Heart right ventricle (tissue), 16 donors: ENCODE measurements around the gene LDHA. TPM values are rescaled to one million over a fixed set of nuclear protein-coding genes. Genes with fewer than 3 reads are reported as not detected.

Experiments used
- ATAC-seq, 8 donors: fragments of 200-7000 bp; cut with Tn5 transposase; one replicate each; pipeline ENCODE4 v1.9.1; 2020; ENCODE audit warnings: mild to moderate bottlenecking in 8 of 8, moderate library complexity in 8 of 8, moderate number of reproducible peaks in 1 of 8
- DNase-seq, 2 donors: peaks; one replicate each; pipeline ENCODE4 v3.0.0-alpha.2; 2020
- H3K27ac ChIP-seq, 10 donors: fragments of 200-600 bp; sonication (generic) in 2 of 10; one replicate each; pipeline versions ENCODE4 v1.5.0 to v1.8.0; 2020 to 2022; ENCODE audit warnings: mild to moderate bottlenecking in 3 of 10
- H3K27me3 ChIP-seq, 7 donors: fragments of 200-600 bp; one replicate each; pipeline ENCODE4 v1.8.0; 2021 to 2022; ENCODE audit warnings: mild to moderate bottlenecking in 2 of 7
- H3K36me3 ChIP-seq, 9 donors: fragments of 200-600 bp; sonication (generic) in 1 of 9; one replicate each; pipeline versions ENCODE4 v1.5.0 to v1.8.0; 2020 to 2022; ENCODE audit warnings: mild to moderate bottlenecking in 2 of 9
- H3K4me1 ChIP-seq, 9 donors: fragments of 200-600 bp; sonication (generic) in 1 of 9; one replicate each; pipeline versions ENCODE4 v1.5.0 to v1.8.0; 2020 to 2022; ENCODE audit warnings: mild to moderate bottlenecking in 4 of 9
- H3K4me3 ChIP-seq, 10 donors: fragments of 200-600 bp; sonication (generic) in 2 of 10; one replicate each; pipeline versions ENCODE4 v1.5.0 to v1.8.0; 2020 to 2022; ENCODE audit warnings: mild to moderate bottlenecking in 7 of 10, moderate library complexity in 2 of 10
- H3K9me3 ChIP-seq, 11 donors: fragments of 200-600 bp in 10 of 11; sonication (generic) in 2 of 11; one replicate each; pipeline versions ENCODE4 v1.5.0 to v1.8.0; 2013 to 2022; ENCODE audit warnings: mild to moderate bottlenecking in 2 of 11, control low read depth in 1 of 11, moderate library complexity in 1 of 11
- CTCF ChIP-seq, 9 donors: fragments of 200-600 bp; sonication (generic) in 2 of 9; IDR thresholded peaks; one replicate each; pipeline versions ENCODE4 v1.5.0 to v1.8.0; 2021 to 2022; ENCODE audit warnings: antibody characterized with exemption in 9 of 9, mild to moderate bottlenecking in 5 of 9, moderate library complexity in 1 of 9
- WGBS, 2 donors: extraction: QIAGEN DNeasy Blood & Tissue Kit; methylation state at CpG; one replicate each; pipeline ENCODE4 v1.1.7; 2013; ENCODE audit warnings: inconsistent platforms in 1 of 2; 5-methylcytosine and 5-hydroxymethylcytosine counted together
- intact Hi-C, 10 donors: fragments of 100-400 bp; cut with DNase I; formaldehyde crosslinking; loops; one replicate each; pipeline versions ENCODE4 v1.11.1 to v1.14.2; 2022
- long read RNA-seq, 3 donors: library from polyadenylated mRNA; unstranded; transcript quantifications; one replicate each; pipeline ENCODE4 v2.0.0, GENCODE V29; 2020 to 2021
- polyA plus RNA-seq, 2 donors: library from polyadenylated mRNA; stranded (reverse); fragments of 200-250 nt; gene quantifications; one replicate each; pipeline ENCODE4 v1.2.3, GENCODE V29; 2013
- total RNA-seq, 10 donors: library from RNA; stranded (reverse); fragmentation: NEBNext Ultra II Directional in 3 of 10; extraction: Animal tissue kit (Norgen Biotek cat#: 25700) in 3 of 10; gene quantifications; one replicate each; pipeline versions ENCODE4 v1.2.1 to v1.2.4, GENCODE V29; 2021 to 2023
- donor health status: Arrhythmogenic right ventricular cardiomyopathy.
- donor health status: ischemic (EF 13 %, LVEDD 7.1; RV severe dilation, severe dysfunction).
- donor health status: healthy with polysubstance abuse.
- donor health status: DM: no; HTN: yes; CAD: no.
- donor health status: DM: no; HTN: no; CAD: no.
- donor health status: ischemic (EF 25% LVEDD 6.9; RV normal size, moderate dysfunction).
- donor health status: ischemic (EF 25% LVEDD 5.7; RV mildly dilated, moderate dysfunction).
- donor health status: healthy.
- donor health status: DM: yes; HTN: yes; CAD: no.
- donor health status: Ischemic cardiomyopathy.
- donor health status: ischemic (EF 35%, LVEDD 5.7; RV mildly dilated, moderate dysfunction).
- donor health status: nonischemic (EF 11% LVEDD 7.7; RV severe dilation, severe dysfunction).
- donor health status: DM: yes; HTN: yes; CAD: no.
- donor health status: PGD.
- donor health status: ischemic (EF 29% LVEDD 5.4; RV normal size, mild dysfunction).
- donor health status: nonischemic (EF 23%, LVEDD 6.1; RV moderate dilation, normal function).

The LDHA gene
- total RNA-seq (100 to 1,000 TPM; 165 to 918 (median 298) TPM), polyA plus RNA-seq (100 to 1,000 TPM; 121 to 840 TPM)
- long read RNA-seq, donor 1, transcript LDHA-205 (8 exons, 2,416 nt) = major isoform, 306 of 354 reads
- long read RNA-seq, donor 1, transcript LDHA-202 (5 exons, 2,169 nt) = minor isoform, 23 of 354 reads
- long read RNA-seq, donor 1, transcript LDHA-220 (7 exons, 1,288 nt) = minor isoform, 5 of 354 reads
- long read RNA-seq, donor 1, partial matches to known transcripts = 9 of 354 reads
- long read RNA-seq, donor 1, other reads (novel, unspliced or antisense) = 8 of 354 reads
- long read RNA-seq, donor 2, transcript LDHA-205 (8 exons, 2,416 nt) = major isoform, 189 of 228 reads
- long read RNA-seq, donor 2, transcript LDHA-202 (5 exons, 2,169 nt) = minor isoform, 19 of 228 reads
- long read RNA-seq, donor 2, partial matches to known transcripts = 6 of 228 reads
- long read RNA-seq, donor 2, other reads (novel, unspliced or antisense) = 6 of 228 reads
- long read RNA-seq, donor 3, transcript LDHA-202 (5 exons, 2,169 nt) = minor isoform, 424 of 1,470 reads
- long read RNA-seq, donor 3, transcript LDHA-216 (4 exons, 1,345 nt) = minor isoform, 5 of 1,470 reads
- long read RNA-seq, donor 3, transcript LDHA-205 (8 exons, 2,416 nt) = major isoform, 966 of 1,470 reads
- long read RNA-seq, donor 3, transcript LDHA-220 (7 exons, 1,288 nt) = minor isoform, 29 of 1,470 reads
- long read RNA-seq, donor 3, partial matches to known transcripts = 18 of 1,470 reads
- long read RNA-seq, donor 3, other reads (novel, unspliced or antisense) = 22 of 1,470 reads

- Histone ChIP-seq H3K4me3 (peak within 1 kb of the TSS; percentile 64 to 99 (median 91)), H3K9me3 (no peaks in the 10 kb centered on the region), H3K4me1 (peaks cover 4 to 51% (median 14%) of the 10 kb centered on the region in 9 donors), H3K36me3 (peaks cover 0 to 31% (median 13%) of the 10 kb centered on the region in 9 donors), H3K27me3 (no peaks in the 10 kb centered on the region), H3K27ac (peak within 1 kb of the TSS; percentile 88 to 100 (median 98))
- intact Hi-C loops = loop anchor here in 6 of 10 donors (1.0 to 10.0 kb wide), 4 partner anchors 10 to 130 kb away; partner anchors contain the start of genes GTF2H1 (in 5 of the 6), HPS5 (in 5 of the 6) and TSG101 (in 3 of the 6)
- no peak for TF ChIP-seq CTCF (IDR thresholded peaks at IDR 0.05)
- peak; percentile 87 to 94 (median 91) for ATAC-seq
- peak; percentile 98 to 99 for DNase-seq
- 0 to 1% methylated on average over 60 of the region's 60 CpGs for WGBS, 2 donors
These were observed at the start of gene LDHA for GRCh38 chr11:18394275-18394927. LDHA (plus strand) TSS chr11:18394563; CDS start chr11:18396843, 2,280 bp downstream.

GRCh38 chr11:18347471-18348125 is 46.8 kb upstream of the LDHA start:
- Histone ChIP-seq H3K4me3 (no peak overlapping the region), H3K9me3 (no peaks in the 10 kb centered on the region), H3K27me3 (no peaks in the 10 kb centered on the region), H3K27ac (no peak overlapping the region), H3K36me3 (peaks cover 0 to 100% (median 44%) of the 10 kb centered on the region in 9 donors), H3K4me1 (no peaks in the 10 kb centered on the region)
- no peak for ATAC-seq
- no peak for TF ChIP-seq CTCF (IDR thresholded peaks at IDR 0.05)
- 90 to 98% methylated on average over 5 of the region's 5 CpGs for WGBS, 2 donors
- no peak for DNase-seq
- intact Hi-C loops = no loop called here

GRCh38 chr11:18352581-18352980 is 41.8 kb upstream of the LDHA start:
- Histone ChIP-seq H3K4me3 (no peak overlapping the region), H3K36me3 (peaks cover 0 to 100% (median 38%) of the 10 kb centered on the region in 9 donors), H3K27ac (no peak overlapping the region), H3K4me1 (no peaks in the 10 kb centered on the region), H3K27me3 (no peaks in the 10 kb centered on the region), H3K9me3 (no peaks in the 10 kb centered on the region)
- 92 to 94% methylated on average over 3 of the region's 3 CpGs for WGBS, 2 donors
- TF ChIP-seq CTCF (IDR thresholded peaks at IDR 0.05) = no peak
- intact Hi-C loops = no loop called here
- ATAC-seq = no peak
- DNase-seq = no peak
